ENCODE data around the gene TBC1D9. TPM values are rescaled to one million over a fixed set of nuclear protein-coding genes. Genes with fewer than 3 reads are reported as not detected.
A peak's percentile ranks its signal among the peaks of the same experiment; 100 is the strongest.

The TBC1D9 gene
- total RNA-seq, 1 donor: 31.5 TPM

GRCh38 chr4:140607852-140608251, 148.3 kb downstream of the TBC1D9 start:
- no peak for DNase-seq (ENCODE audit: low read depth)
- TF ChIP-seq, protein P1, sequence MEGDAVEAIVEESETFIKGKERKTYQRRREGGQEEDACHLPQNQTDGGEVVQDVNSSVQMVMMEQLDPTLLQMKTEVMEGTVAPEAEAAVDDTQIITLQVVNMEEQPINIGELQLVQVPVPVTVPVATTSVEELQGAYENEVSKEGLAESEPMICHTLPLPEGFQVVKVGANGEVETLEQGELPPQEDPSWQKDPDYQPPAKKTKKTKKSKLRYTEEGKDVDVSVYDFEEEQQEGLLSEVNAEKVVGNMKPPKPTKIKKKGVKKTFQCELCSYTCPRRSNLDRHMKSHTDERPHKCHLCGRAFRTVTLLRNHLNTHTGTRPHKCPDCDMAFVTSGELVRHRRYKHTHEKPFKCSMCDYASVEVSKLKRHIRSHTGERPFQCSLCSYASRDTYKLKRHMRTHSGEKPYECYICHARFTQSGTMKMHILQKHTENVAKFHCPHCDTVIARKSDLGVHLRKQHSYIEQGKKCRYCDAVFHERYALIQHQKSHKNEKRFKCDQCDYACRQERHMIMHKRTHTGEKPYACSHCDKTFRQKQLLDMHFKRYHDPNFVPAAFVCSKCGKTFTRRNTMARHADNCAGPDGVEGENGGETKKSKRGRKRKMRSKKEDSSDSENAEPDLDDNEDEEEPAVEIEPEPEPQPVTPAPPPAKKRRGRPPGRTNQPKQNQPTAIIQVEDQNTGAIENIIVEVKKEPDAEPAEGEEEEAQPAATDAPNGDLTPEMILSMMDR (IDR thresholded peaks at IDR 0.05; ENCODE audit: insufficient read depth, low read depth, low read length): no peak
- no peak overlapping the region for H3K4me3 ChIP-seq (ENCODE audit: low read depth, low read length)

GRCh38 chr4:140604544-140604943, 151.6 kb downstream of the TBC1D9 start:
- TF ChIP-seq, protein P1 (IDR thresholded peaks at IDR 0.05; ENCODE audit: insufficient read depth, low read depth, low read length): no peak
- no peak overlapping the region for H3K4me3 ChIP-seq (ENCODE audit: low read depth, low read length)
- no peak for DNase-seq (ENCODE audit: low read depth)

- no peak overlapping the region for H3K4me3 ChIP-seq (ENCODE audit: low read depth, low read length)
- no peak for DNase-seq (ENCODE audit: low read depth)
- TF ChIP-seq, protein P1 (IDR thresholded peaks at IDR 0.05; ENCODE audit: insufficient read depth, low read depth, low read length): no peak
Measured at GRCh38 chr4:140603286-140603685, 152.9 kb downstream of the TBC1D9 start.

DNA sequence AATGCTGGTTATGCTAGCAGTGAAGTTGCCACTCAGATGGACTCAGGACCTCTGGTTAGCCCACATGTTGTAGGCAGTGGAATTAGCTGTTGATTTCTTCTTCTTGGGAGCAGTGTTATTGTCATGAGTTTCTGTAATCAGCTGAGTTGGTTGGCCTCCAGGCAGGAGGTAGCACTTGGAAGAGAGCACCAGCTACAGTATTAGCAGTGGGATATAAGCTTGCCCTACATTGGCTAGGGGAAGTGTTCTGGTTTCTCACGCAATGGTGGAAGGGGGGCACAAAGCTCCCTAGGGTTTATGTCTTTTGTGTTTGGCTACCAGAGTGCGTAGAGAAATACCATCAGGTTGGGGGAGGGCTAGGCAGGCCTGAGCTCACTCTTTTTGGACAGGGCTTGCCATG, 153.5 kb downstream of the TBC1D9 start:
- TF ChIP-seq, protein P1 (IDR thresholded peaks at IDR 0.05; ENCODE audit: insufficient read depth, low read depth, low read length): no peak
- no peak overlapping the region for H3K4me3 ChIP-seq (ENCODE audit: low read depth, low read length)
- no peak for DNase-seq (ENCODE audit: low read depth)

DNA sequence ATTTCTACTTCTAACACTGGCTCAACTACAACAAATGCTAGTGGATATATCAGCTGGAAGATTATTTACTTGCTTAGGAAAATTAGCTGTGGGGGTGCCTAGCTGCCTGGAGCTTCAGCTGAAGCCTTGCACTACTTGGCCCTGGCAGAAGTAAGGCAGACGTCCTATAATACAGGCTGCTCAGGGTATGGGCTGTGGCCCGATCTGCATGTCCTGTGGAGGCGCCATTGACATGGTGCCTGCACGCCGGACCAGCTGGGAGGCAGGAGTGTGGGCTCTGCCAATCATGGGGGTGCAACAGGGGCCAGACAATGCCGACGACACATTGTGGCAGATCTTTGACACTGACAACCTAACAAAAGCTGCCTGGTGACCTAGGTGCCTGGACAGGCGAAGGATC, 155.8 kb downstream of the TBC1D9 start:
- no peak overlapping the region for H3K4me3 ChIP-seq (ENCODE audit: low read depth, low read length)
- no peak for DNase-seq (ENCODE audit: low read depth)
- TF ChIP-seq, protein P1 (IDR thresholded peaks at IDR 0.05; ENCODE audit: insufficient read depth, low read depth, low read length): no peak

- no peak overlapping the region for H3K4me3 ChIP-seq (ENCODE audit: low read depth, low read length)
- TF ChIP-seq, protein P1 (IDR thresholded peaks at IDR 0.05; ENCODE audit: insufficient read depth, low read depth, low read length): peak; percentile 44
- peak; percentile 18 for DNase-seq (ENCODE audit: low read depth)
Measured at GRCh38 chr4:140595065-140595464, 161.1 kb downstream of the TBC1D9 start.

- TF ChIP-seq, protein P1 (IDR thresholded peaks at IDR 0.05; ENCODE audit: insufficient read depth, low read depth, low read length): no peak
Measured at GRCh38 chr4:140584439-140584838, 171.7 kb downstream of the TBC1D9 start.

More at GRCh38 chr4:140584439-140584838, 171.7 kb downstream of the TBC1D9 start:
- no peak overlapping the region for H3K4me3 ChIP-seq (ENCODE audit: low read depth, low read length)
- DNase-seq (ENCODE audit: low read depth): no peak
